ENCODE data around the gene PRKCH. TPM values are rescaled to one million over a fixed set of nuclear protein-coding genes. Genes with fewer than 3 reads are reported as not detected.

PRKCH gene
- total RNA-seq, 1 donor from 2014 or later, result 0.30 TPM

DNA sequence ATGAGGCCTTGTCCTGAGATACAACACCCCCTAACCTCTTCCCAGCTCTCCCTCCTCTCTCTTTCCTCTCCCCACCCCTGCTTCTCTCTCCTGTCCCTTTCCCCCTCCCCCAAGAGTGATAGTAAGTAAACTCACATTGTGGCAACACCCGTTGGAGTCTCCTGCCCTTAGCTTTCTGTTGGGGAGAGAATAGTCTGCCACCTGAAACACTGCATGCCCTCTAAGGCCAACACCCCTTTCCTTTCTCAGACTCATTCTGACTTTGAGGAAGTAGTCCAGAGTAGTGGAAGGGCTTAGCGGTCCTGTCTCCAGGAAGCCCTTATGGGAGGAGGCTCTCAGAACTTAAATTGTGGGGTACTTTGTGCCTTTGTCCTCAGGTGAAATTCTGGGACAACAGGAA lies 95.2 kb downstream of the PRKCH start:
- no peaks in the 10 kb centered on the region for H3K9me3 Mint-ChIP-seq
- H3K4me1 Mint-ChIP-seq, result peaks cover 4% of the 10 kb centered on the region
- no peaks in the 10 kb centered on the region for H3K36me3 Mint-ChIP-seq (ENCODE audit: low read depth)
- H3K27ac Mint-ChIP-seq (ENCODE audit: unreplicated experiment), result no peak overlapping the region
- H3K27me3 Mint-ChIP-seq (ENCODE audit: low read depth), result no peaks in the 10 kb centered on the region
- DNase-seq (ENCODE audit: low read depth, low spot score), result no peak
- no peak overlapping the region for H3K4me3 Mint-ChIP-seq
- TF ChIP-seq, protein P1, sequence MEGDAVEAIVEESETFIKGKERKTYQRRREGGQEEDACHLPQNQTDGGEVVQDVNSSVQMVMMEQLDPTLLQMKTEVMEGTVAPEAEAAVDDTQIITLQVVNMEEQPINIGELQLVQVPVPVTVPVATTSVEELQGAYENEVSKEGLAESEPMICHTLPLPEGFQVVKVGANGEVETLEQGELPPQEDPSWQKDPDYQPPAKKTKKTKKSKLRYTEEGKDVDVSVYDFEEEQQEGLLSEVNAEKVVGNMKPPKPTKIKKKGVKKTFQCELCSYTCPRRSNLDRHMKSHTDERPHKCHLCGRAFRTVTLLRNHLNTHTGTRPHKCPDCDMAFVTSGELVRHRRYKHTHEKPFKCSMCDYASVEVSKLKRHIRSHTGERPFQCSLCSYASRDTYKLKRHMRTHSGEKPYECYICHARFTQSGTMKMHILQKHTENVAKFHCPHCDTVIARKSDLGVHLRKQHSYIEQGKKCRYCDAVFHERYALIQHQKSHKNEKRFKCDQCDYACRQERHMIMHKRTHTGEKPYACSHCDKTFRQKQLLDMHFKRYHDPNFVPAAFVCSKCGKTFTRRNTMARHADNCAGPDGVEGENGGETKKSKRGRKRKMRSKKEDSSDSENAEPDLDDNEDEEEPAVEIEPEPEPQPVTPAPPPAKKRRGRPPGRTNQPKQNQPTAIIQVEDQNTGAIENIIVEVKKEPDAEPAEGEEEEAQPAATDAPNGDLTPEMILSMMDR (conservative IDR thresholded peaks at IDR 0.05), result no peak

DNA sequence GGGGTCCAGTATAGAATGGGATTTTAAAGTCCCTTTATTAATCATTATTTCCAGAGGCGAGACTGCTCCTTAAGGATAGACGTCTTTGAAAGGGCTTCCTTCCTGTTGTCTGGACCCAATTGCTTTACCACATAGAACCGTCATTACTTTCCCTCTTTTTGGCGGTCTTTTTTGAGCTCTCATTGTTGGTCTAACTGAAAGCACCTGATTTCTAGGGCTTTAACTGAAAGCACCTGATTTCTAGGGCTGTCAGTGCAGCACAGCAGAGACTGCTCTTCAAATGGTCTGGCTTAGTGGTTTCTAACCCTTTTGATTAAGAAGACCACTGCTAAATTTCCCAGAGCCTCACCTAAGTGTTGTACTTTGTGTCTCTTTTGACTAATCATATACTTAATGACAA lies 95.8 kb downstream of the PRKCH start:
- DNase-seq (ENCODE audit: low read depth, low spot score), result no peak
- no peaks in the 10 kb centered on the region for H3K27me3 Mint-ChIP-seq (ENCODE audit: low read depth)
- TF ChIP-seq, protein P1 (conservative IDR thresholded peaks at IDR 0.05), result no peak
- no peaks in the 10 kb centered on the region for H3K9me3 Mint-ChIP-seq
- no peak overlapping the region for H3K4me3 Mint-ChIP-seq
- H3K27ac Mint-ChIP-seq (ENCODE audit: unreplicated experiment), result no peak overlapping the region
- H3K36me3 Mint-ChIP-seq (ENCODE audit: low read depth), result no peaks in the 10 kb centered on the region
- peaks cover 4% of the 10 kb centered on the region for H3K4me1 Mint-ChIP-seq

GRCh38 chr14:61417883-61418455 lies 96.6 kb downstream of the PRKCH start:
- Mint-ChIP-seq H3K36me3 (ENCODE audit: low read depth) (no peaks in the 10 kb centered on the region), H3K4me1 (peaks cover 4% of the 10 kb centered on the region), H3K4me3 (no peak overlapping the region), H3K9me3 (no peaks in the 10 kb centered on the region), H3K27me3 (ENCODE audit: low read depth) (no peaks in the 10 kb centered on the region), H3K27ac (ENCODE audit: unreplicated experiment) (no peak overlapping the region)
- TF ChIP-seq, protein P1 (conservative IDR thresholded peaks at IDR 0.05), result no peak
- no peak for DNase-seq (ENCODE audit: low read depth, low spot score)

GRCh38 chr14:61418746-61419145 lies 97.4 kb downstream of the PRKCH start:
- H3K4me3 Mint-ChIP-seq, result no peak overlapping the region
- peaks cover 4% of the 10 kb centered on the region for H3K4me1 Mint-ChIP-seq
- no peak overlapping the region for H3K27ac Mint-ChIP-seq (ENCODE audit: unreplicated experiment)
- DNase-seq (ENCODE audit: low read depth, low spot score), result no peak
- TF ChIP-seq, protein P1 (conservative IDR thresholded peaks at IDR 0.05), result no peak
- H3K36me3 Mint-ChIP-seq (ENCODE audit: low read depth), result no peaks in the 10 kb centered on the region
- no peaks in the 10 kb centered on the region for H3K9me3 Mint-ChIP-seq
- H3K27me3 Mint-ChIP-seq (ENCODE audit: low read depth), result no peaks in the 10 kb centered on the region

DNA sequence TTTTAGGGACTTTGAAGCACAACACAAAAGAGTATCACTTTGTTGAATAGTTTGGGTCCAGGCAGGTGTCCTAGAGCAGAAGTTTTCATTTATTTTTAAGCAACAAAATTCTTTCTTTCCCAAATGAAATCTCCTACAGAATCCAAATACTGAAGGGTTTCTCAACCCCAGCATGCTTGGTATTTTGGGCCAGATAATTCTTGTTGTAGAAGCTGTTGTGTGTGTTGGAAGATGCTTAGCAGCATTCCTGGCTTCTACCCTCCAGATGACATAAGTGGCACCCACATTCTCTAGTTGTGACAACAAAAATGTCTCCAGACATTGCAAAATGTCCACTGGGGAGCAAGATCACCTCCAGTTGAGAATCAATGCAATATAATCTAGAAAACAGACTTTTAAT lies 97.8 kb downstream of the PRKCH start:
- H3K27me3 Mint-ChIP-seq (ENCODE audit: low read depth), result no peaks in the 10 kb centered on the region
- no peak overlapping the region for H3K27ac Mint-ChIP-seq (ENCODE audit: unreplicated experiment)
- H3K4me3 Mint-ChIP-seq, result no peak overlapping the region
- TF ChIP-seq, protein P1 (conservative IDR thresholded peaks at IDR 0.05), result no peak
- H3K36me3 Mint-ChIP-seq (ENCODE audit: low read depth), result no peaks in the 10 kb centered on the region
- H3K4me1 Mint-ChIP-seq, result peaks cover 4% of the 10 kb centered on the region
- DNase-seq (ENCODE audit: low read depth, low spot score), result no peak
- no peaks in the 10 kb centered on the region for H3K9me3 Mint-ChIP-seq
